OCI-LY7 (cell line): ENCODE results near the gene PAX7. TPM values are rescaled to one million over a fixed set of nuclear protein-coding genes. Genes with fewer than 3 reads are reported as not detected.

Experiments
- BruUV-seq: library from RNA; stranded (reverse); fragments of 400-500 nt; replicated peaks from 2 replicates; lab custom pipeline; 2021; lab: Mats Ljungman, UMichigan
- CTCF ChIA-PET: fragments of 300-600 bp; sonication (Branson Sonifier 250); formaldehyde crosslinking; loops from one replicate; lab custom pipeline; 2022; ENCODE audit warnings: antibody characterized with exemption; ENCODE audit not compliant: unreplicated experiment; lab: Charles Lee
- POLR2A ChIA-PET: fragments of 300-600 bp; sonication (Branson Sonifier 250); formaldehyde crosslinking; loops from one replicate; lab custom pipeline; 2022; ENCODE audit warnings: antibody characterized with exemption; lab: Charles Lee
- DNase-seq: peaks from one replicate; pipeline ENCODE4 v3.0.0-alpha.2; 2015; ENCODE audit warnings: low spot score
- H2AFZ ChIP-seq: fragments of 200-600 bp; sonication (generic), shearing (Covaris generic); 2 replicates; pipeline ENCODE4 v1.6.1; 2014; ENCODE audit warnings: mild to moderate bottlenecking, antibody characterized with exemption, low read length, moderate library complexity
- H3K27ac ChIP-seq: fragments of 200-600 bp; sonication (generic); 2 replicates; pipeline ENCODE4 v1.5.1; 2014; ENCODE audit warnings: mixed run types, low read depth, mild to moderate bottlenecking, moderate library complexity, low read length, inconsistent platforms; ENCODE audit not compliant: poor library complexity, severe bottlenecking
- H3K36me3 ChIP-seq: fragments of 200-600 bp; sonication (generic); 2 replicates; pipeline ENCODE4 v1.6.1; 2014; ENCODE audit warnings: mild to moderate bottlenecking, antibody characterized with exemption, low read length, moderate library complexity, mixed read lengths; ENCODE audit not compliant: insufficient read depth
- H3K4me1 ChIP-seq: fragments of 200-600 bp; sonication (generic); 2 replicates; pipeline ENCODE4 v1.5.1; 2014; ENCODE audit warnings: mild to moderate bottlenecking, low read length; ENCODE audit not compliant: insufficient read depth, poor library complexity, severe bottlenecking
- H3K4me2 ChIP-seq: fragments of 200-600 bp; sonication (generic); 2 replicates; pipeline ENCODE4 v1.6.1; 2014; ENCODE audit warnings: mild to moderate bottlenecking, low read length
- H3K4me3 ChIP-seq: fragments of 200-600 bp; sonication (generic); 2 replicates; pipeline ENCODE4 v1.5.1; 2014; ENCODE audit warnings: mild to moderate bottlenecking, low read depth, low read length; ENCODE audit not compliant: poor library complexity, severe bottlenecking
- H3K79me2 ChIP-seq: fragments of 200-600 bp; sonication (generic); 2 replicates; pipeline ENCODE4 v1.6.1; 2016; ENCODE audit warnings: low read depth, mild to moderate bottlenecking, low read length, moderate library complexity, mixed read lengths; ENCODE audit not compliant: insufficient read depth
- H3K9me2 ChIP-seq: fragments of 200-600 bp; sonication (generic); 2 replicates; pipeline ENCODE4 v1.6.1; 2016; ENCODE audit warnings: mild to moderate bottlenecking, low read length, mixed read lengths; ENCODE audit not compliant: insufficient read depth
- H3K9me3 ChIP-seq: fragments of 200-600 bp; sonication (generic); 2 replicates; pipeline ENCODE4 v1.6.1; 2014; ENCODE audit warnings: mild to moderate bottlenecking, mixed run types, low read length, mixed read lengths
- H4K20me1 ChIP-seq: fragments of 200-600 bp; sonication (generic); 2 replicates; pipeline ENCODE4 v1.6.1; 2014; ENCODE audit warnings: mild to moderate bottlenecking, antibody characterized with exemption, low read length, moderate library complexity, mixed read lengths; ENCODE audit not compliant: insufficient read depth
- CTCF ChIP-seq: fragments of 200-600 bp; sonication (generic); conservative IDR thresholded peaks from 2 replicates; pipeline ENCODE4 v1.5.1; 2014; ENCODE audit warnings: mild to moderate bottlenecking, antibody characterized with exemption, low read length, moderate library complexity, mixed read lengths
- EZH2phosphoT487 ChIP-seq: fragments of 200-600 bp; sonication (generic); IDR thresholded peaks from 2 replicates; pipeline ENCODE4 v1.6.1; 2018; ENCODE audit warnings: low read depth, borderline replicate concordance, mild to moderate bottlenecking, mixed run types, antibody characterized with exemption, low read length, moderate library complexity, mixed read lengths
- intact Hi-C: fragments of 100-400 bp; cut with micrococcal nuclease; formaldehyde crosslinking; loops from one replicate; pipeline ENCODE4 v1.10.0; 2022; ENCODE audit not compliant: unreplicated experiment
- total RNA-seq, 2 experiments: library from RNA; depleted of rRNA in 1 of 2; stranded (reverse); fragments of >200 nt in 1 of 2; shearing (Covaris generic) in 1 of 2; gene quantifications; 2 replicates each; pipeline ENCODE4 v1.2.3, GENCODE V29; 2014 to 2022

Gene PAX7
- total RNA-seq, 2 experiments from 2014 or later = not detected

DNA sequence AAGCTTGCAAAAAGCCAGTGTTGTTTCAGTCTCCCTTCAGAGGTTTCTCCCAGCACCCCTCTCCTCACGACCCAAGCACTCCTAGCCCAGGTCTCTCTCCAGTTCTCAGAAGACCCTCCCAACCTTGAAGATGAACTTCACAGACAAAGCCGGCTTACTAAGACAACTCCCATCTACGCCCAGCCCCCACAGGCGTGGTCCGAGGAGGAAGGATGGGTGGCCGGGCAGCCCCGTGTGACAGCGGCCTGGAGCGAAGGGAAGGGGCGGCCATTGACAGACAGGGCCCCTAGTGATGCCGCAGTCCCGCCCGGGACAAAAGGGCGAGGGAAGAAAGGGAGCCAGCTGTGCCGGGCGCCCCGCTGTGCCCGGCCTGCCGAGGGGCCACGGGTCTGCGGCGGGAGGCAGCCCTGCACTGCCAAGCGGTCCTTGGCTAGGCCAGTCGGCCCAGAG, 6.9 kb downstream of the PAX7 start:
- no peaks in the 10 kb centered on the region for H4K20me1 ChIP-seq
- ChIA-PET CTCF (no interaction called here), POLR2A (no interaction called here)
- no peak for DNase-seq
- TF ChIP-seq CTCF (no peak), EZH2phosphoT487 (no peak)
- no peaks in the 10 kb centered on the region for H3K4me1 ChIP-seq
- H3K9me2 ChIP-seq = no peaks in the 10 kb centered on the region
- intact Hi-C loops = no loop called here
- no peaks in the 10 kb centered on the region for H3K36me3 ChIP-seq
- no peak overlapping the region for H2AFZ ChIP-seq
- H3K4me3 ChIP-seq = no peak overlapping the region
- H3K4me2 ChIP-seq = no peak overlapping the region
- no peaks in the 10 kb centered on the region for H3K9me3 ChIP-seq
- H3K79me2 ChIP-seq = no peaks in the 10 kb centered on the region
- H3K27ac ChIP-seq = no peak overlapping the region
- BruUV-seq = no TSS peak

- no peaks in the 10 kb centered on the region for H4K20me1 ChIP-seq
- no peak overlapping the region for H3K4me3 ChIP-seq
- no peaks in the 10 kb centered on the region for H3K9me2 ChIP-seq
- no peak overlapping the region for H3K27ac ChIP-seq
- H3K4me1 ChIP-seq = no peaks in the 10 kb centered on the region
- POLR2A ChIA-PET = no interaction called here
- H3K4me2 ChIP-seq = no peak overlapping the region
- H3K36me3 ChIP-seq = no peaks in the 10 kb centered on the region
- H3K9me3 ChIP-seq = no peaks in the 10 kb centered on the region
- BruUV-seq = no TSS peak
- intact Hi-C loops = no loop called here
- no peak overlapping the region for H2AFZ ChIP-seq
- CTCF ChIA-PET = no interaction called here
- no peak for DNase-seq
- H3K79me2 ChIP-seq = no peaks in the 10 kb centered on the region
- TF ChIP-seq EZH2phosphoT487 (no peak), CTCF (no peak)
Observed at GRCh38 chr1:18637962-18638834, 7.6 kb downstream of the PAX7 start.

DNA sequence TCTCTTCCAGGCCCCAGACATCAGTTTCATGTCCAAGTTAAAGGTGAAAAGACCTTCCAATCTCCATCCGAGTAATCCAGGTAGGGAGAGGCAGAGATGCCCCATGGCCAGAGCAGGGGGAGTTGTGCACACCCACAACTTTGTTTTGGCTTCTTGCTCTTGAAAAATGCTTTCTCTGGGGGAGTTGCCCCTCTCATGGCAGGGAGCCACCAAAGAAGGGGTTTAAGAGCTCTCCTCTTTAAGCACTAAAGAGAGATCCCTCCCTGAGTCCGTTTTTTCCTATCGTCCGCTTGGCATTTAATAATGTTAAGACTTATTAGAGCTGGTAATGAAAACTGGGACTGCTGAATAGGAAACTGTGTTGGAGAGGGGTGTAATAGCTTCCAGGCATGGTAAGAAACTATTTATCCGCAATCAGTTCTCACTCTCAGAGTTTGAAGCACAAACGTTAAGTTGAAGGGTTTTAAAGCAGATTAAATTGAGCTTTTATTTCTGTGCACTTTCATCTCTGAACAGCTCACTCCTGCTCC, 8.3 kb downstream of the PAX7 start:
- H3K4me1 ChIP-seq = no peaks in the 10 kb centered on the region
- no peaks in the 10 kb centered on the region for H3K79me2 ChIP-seq
- POLR2A ChIA-PET = no interaction called here
- BruUV-seq = no TSS peak
- DNase-seq = no peak
- no peaks in the 10 kb centered on the region for H4K20me1 ChIP-seq
- H3K9me3 ChIP-seq = no peaks in the 10 kb centered on the region
- TF ChIP-seq CTCF = no peak
- no peak for TF ChIP-seq EZH2phosphoT487
- H3K27ac ChIP-seq = no peak overlapping the region
- no peaks in the 10 kb centered on the region for H3K36me3 ChIP-seq
- intact Hi-C loops = no loop called here
- no peak overlapping the region for H2AFZ ChIP-seq
- H3K4me2 ChIP-seq = no peak overlapping the region
- no peaks in the 10 kb centered on the region for H3K9me2 ChIP-seq
- CTCF ChIA-PET = no interaction called here
- no peak overlapping the region for H3K4me3 ChIP-seq
